ENCODE data around the gene SAP25. TPM values are rescaled to one million over a fixed set of nuclear protein-coding genes. Genes with fewer than 3 reads are reported as not detected.

Gene SAP25
- total RNA-seq, 1 experiment from 2014 or later = 4.4 TPM

DNA sequence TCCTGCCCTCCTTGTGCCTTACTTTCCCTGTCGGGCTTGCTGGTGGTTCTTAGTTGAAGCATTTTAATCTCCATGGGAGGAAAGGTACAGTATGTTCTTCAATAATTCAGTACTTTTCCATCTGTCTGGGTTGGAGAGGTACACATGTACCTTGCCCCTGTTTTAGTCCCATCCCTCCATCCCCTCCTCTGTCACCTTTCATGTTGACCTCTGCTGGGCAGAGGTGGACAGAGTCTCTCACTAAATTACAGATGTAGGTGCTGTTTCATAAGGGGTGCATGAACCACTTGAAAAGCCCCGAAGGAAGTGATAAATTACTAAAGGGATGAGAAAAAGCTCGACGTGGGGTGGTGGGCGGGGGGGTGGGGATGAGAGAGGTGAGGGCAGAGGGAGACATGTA, 29.3 kb downstream of the SAP25 start:
- Histone ChIP-seq H3K9me3 (ENCODE audit: control insufficient read depth in 1 of 2, insufficient read depth in 1 of 2, low read depth in 1 of 2, low read length in 2 of 2) (no peaks in the 10 kb centered on the region), H3K27ac (ENCODE audit: low read depth, low read length) (peak overlapping the region; percentile 95), H3K79me2 (ENCODE audit: insufficient read depth, low read length) (peaks cover 20% of the 10 kb centered on the region; the same call in 1 of the 2 replicates), H3K4me2 (ENCODE audit: low read length) (peak overlapping the region; percentile 79), H2AFZ (ENCODE audit: low read depth, low read length, poor library complexity, severe bottlenecking) (no peak overlapping the region), H3K4me1 (ENCODE audit: control insufficient read depth in 1 of 2, insufficient read depth in 2 of 2, low read length in 2 of 2) (peaks cover 57 to 64% of the 10 kb centered on the region in 2 experiments), H4K20me1 (ENCODE audit: insufficient read depth) (no peaks in the 10 kb centered on the region), H3K4me3 (replicated peaks in 1 of 2; ENCODE audit: low read depth in 1 of 2, low read length in 2 of 2) (no peak overlapping the region), H3K9ac (ENCODE audit: low read length) (peak overlapping the region; percentile 61), H3K9me2 (ENCODE audit: insufficient read depth) (no peaks in the 10 kb centered on the region), H3K36me3 (ENCODE audit: control insufficient read depth in 1 of 2, insufficient read depth in 2 of 2, low read length in 2 of 2) (no peaks in the 10 kb centered on the region), H3K27me3 (ENCODE audit: insufficient read depth, low read length) (no peaks in the 10 kb centered on the region)
- TF ChIP-seq ELF1 (IDR thresholded peaks at IDR 0.05; ENCODE audit: borderline replicate concordance, low read depth) (no peak), EZH2 (IDR thresholded peaks at IDR 0.05) (no peak), POLR2AphosphoS5 (IDR thresholded peaks at IDR 0.05; ENCODE audit: low read depth, low read length) (no peak)
- intact Hi-C loops (cut with micrococcal nuclease) = loop anchor here (2.0 kb wide), 1 partner anchor 42 kb away; no protein-coding TSS in a partner anchor
- BruUV-seq (replicated peaks) = no TSS peak
- POLR2A ChIA-PET = interaction anchor here (1.7 kb wide), 1 partner anchor 42 kb away, joined by 10 read pairs; the partner anchor contains the start of genes FBXO24 and LRCH4
- CTCF ChIA-PET = interaction anchor here (1.1 kb wide), 1 partner anchor 16 kb away, joined by 3 read pairs; no protein-coding TSS in a partner anchor
- ATAC-seq (no peak), DNase-seq (ENCODE audit: low read depth, low spot score) (no peak)
- RAD21 ChIA-PET (ENCODE audit: low non-redundant PET in 1 of 2, low total read pairs in 2 of 2, uncharacterized antibody in 2 of 2, unreplicated experiment in 2 of 2) = no interaction called here

DNA sequence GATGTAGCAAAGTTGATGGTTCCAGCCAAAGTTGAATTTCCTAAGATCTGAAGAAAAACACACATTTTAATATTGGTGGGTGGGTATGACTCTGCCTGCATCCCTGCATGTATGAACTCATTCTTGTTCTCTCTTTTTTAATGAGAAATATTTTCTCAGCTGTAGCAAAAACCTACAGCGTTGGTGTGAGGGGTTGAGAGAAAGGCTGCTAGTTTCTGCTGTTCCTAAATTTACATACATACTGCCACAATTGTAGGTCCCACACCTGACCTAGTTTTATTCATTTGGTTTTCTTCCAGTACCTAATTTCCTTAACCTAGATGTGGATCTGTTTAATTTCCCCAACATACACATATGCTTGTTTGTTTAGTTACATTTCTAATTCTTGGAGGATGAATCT, 30.1 kb downstream of the SAP25 start:
- Histone ChIP-seq H3K4me3 (replicated peaks in 1 of 2; ENCODE audit: low read depth in 1 of 2, low read length in 2 of 2) (no peak overlapping the region), H3K27me3 (ENCODE audit: insufficient read depth, low read length) (no peaks in the 10 kb centered on the region), H3K36me3 (ENCODE audit: control insufficient read depth in 1 of 2, insufficient read depth in 2 of 2, low read length in 2 of 2) (no peaks in the 10 kb centered on the region), H3K9me2 (ENCODE audit: insufficient read depth) (no peaks in the 10 kb centered on the region), H3K4me1 (ENCODE audit: control insufficient read depth in 1 of 2, insufficient read depth in 2 of 2, low read length in 2 of 2) (peaks cover 56 to 67% of the 10 kb centered on the region in 2 experiments), H3K4me2 (ENCODE audit: low read length) (peak overlapping the region; percentile 79), H3K79me2 (ENCODE audit: insufficient read depth, low read length) (peaks cover 20% of the 10 kb centered on the region; the same call in 1 of the 2 replicates), H4K20me1 (ENCODE audit: insufficient read depth) (no peaks in the 10 kb centered on the region), H2AFZ (ENCODE audit: low read depth, low read length, poor library complexity, severe bottlenecking) (no peak overlapping the region), H3K27ac (ENCODE audit: low read depth, low read length) (peak overlapping the region; percentile 95), H3K9me3 (ENCODE audit: control insufficient read depth in 1 of 2, insufficient read depth in 1 of 2, low read depth in 1 of 2, low read length in 2 of 2) (no peaks in the 10 kb centered on the region), H3K9ac (ENCODE audit: low read length) (peak overlapping the region; percentile 31)
- POLR2A ChIA-PET = no interaction called here
- ATAC-seq (no peak), DNase-seq (ENCODE audit: low read depth, low spot score) (no peak)
- RAD21 ChIA-PET (ENCODE audit: low non-redundant PET in 1 of 2, low total read pairs in 2 of 2, uncharacterized antibody in 2 of 2, unreplicated experiment in 2 of 2) = no interaction called here
- intact Hi-C loops (cut with micrococcal nuclease) = no loop called here
- BruUV-seq (replicated peaks) = no TSS peak
- CTCF ChIA-PET = interaction anchor here (1.1 kb wide), 1 partner anchor 16 kb away, joined by 3 read pairs; no protein-coding TSS in a partner anchor
- TF ChIP-seq POLR2AphosphoS5 (IDR thresholded peaks at IDR 0.05; ENCODE audit: low read depth, low read length) (no peak), EZH2 (IDR thresholded peaks at IDR 0.05) (no peak), SIN3A (IDR thresholded peaks at IDR 0.05; ENCODE audit: low read depth) (no peak), ELF1 (IDR thresholded peaks at IDR 0.05; ENCODE audit: borderline replicate concordance, low read depth) (no peak), SRF (IDR thresholded peaks at IDR 0.05; ENCODE audit: low read depth) (no peak), JUND (IDR thresholded peaks at IDR 0.05) (no peak), EZH2phosphoT487 (IDR thresholded peaks at IDR 0.05; ENCODE audit: borderline replicate concordance) (no peak), TCF7L2 (IDR thresholded peaks at IDR 0.05; ENCODE audit: borderline replicate concordance, extremely low read depth, insufficient read depth, insufficient read length) (no peak), FOSL1 (IDR thresholded peaks at IDR 0.05; ENCODE audit: low read depth) (no peak), CEBPB (IDR thresholded peaks at IDR 0.05; ENCODE audit: low read depth) (no peak), ZFX (IDR thresholded peaks at IDR 0.05) (no peak), ZNF274 (IDR thresholded peaks at IDR 0.05; ENCODE audit: low read depth, low read length) (no peak), EGR1 (IDR thresholded peaks at IDR 0.05; ENCODE audit: low read depth) (no peak)
- TF ChIP-seq, protein P1, sequence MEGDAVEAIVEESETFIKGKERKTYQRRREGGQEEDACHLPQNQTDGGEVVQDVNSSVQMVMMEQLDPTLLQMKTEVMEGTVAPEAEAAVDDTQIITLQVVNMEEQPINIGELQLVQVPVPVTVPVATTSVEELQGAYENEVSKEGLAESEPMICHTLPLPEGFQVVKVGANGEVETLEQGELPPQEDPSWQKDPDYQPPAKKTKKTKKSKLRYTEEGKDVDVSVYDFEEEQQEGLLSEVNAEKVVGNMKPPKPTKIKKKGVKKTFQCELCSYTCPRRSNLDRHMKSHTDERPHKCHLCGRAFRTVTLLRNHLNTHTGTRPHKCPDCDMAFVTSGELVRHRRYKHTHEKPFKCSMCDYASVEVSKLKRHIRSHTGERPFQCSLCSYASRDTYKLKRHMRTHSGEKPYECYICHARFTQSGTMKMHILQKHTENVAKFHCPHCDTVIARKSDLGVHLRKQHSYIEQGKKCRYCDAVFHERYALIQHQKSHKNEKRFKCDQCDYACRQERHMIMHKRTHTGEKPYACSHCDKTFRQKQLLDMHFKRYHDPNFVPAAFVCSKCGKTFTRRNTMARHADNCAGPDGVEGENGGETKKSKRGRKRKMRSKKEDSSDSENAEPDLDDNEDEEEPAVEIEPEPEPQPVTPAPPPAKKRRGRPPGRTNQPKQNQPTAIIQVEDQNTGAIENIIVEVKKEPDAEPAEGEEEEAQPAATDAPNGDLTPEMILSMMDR (IDR thresholded peaks at IDR 0.05 in 2 of 3, conservative IDR thresholded peaks at IDR 0.05 in 1 of 3; ENCODE audit: borderline replicate concordance in 1 of 3, insufficient read depth in 1 of 3, low read depth in 2 of 3, low read length in 2 of 3) = no peak
- TF ChIP-seq, protein P2, sequence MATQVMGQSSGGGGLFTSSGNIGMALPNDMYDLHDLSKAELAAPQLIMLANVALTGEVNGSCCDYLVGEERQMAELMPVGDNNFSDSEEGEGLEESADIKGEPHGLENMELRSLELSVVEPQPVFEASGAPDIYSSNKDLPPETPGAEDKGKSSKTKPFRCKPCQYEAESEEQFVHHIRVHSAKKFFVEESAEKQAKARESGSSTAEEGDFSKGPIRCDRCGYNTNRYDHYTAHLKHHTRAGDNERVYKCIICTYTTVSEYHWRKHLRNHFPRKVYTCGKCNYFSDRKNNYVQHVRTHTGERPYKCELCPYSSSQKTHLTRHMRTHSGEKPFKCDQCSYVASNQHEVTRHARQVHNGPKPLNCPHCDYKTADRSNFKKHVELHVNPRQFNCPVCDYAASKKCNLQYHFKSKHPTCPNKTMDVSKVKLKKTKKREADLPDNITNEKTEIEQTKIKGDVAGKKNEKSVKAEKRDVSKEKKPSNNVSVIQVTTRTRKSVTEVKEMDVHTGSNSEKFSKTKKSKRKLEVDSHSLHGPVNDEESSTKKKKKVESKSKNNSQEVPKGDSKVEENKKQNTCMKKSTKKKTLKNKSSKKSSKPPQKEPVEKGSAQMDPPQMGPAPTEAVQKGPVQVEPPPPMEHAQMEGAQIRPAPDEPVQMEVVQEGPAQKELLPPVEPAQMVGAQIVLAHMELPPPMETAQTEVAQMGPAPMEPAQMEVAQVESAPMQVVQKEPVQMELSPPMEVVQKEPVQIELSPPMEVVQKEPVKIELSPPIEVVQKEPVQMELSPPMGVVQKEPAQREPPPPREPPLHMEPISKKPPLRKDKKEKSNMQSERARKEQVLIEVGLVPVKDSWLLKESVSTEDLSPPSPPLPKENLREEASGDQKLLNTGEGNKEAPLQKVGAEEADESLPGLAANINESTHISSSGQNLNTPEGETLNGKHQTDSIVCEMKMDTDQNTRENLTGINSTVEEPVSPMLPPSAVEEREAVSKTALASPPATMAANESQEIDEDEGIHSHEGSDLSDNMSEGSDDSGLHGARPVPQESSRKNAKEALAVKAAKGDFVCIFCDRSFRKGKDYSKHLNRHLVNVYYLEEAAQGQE (IDR thresholded peaks at IDR 0.05; ENCODE audit: low read depth) = no peak
- TF ChIP-seq, protein P3, sequence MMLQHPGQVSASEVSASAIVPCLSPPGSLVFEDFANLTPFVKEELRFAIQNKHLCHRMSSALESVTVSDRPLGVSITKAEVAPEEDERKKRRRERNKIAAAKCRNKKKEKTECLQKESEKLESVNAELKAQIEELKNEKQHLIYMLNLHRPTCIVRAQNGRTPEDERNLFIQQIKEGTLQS (IDR thresholded peaks at IDR 0.05) = no peak

All from HCT116 (cell line).